Measurements from ENCODE around the gene UBE3C.
A peak's percentile ranks its signal among the peaks of the same experiment; 100 is the strongest.
"Not testable (repeated sequence)": the region's sequence is repeated elsewhere in the genome, so short reads cannot be mapped to it uniquely, and the experiment has no call there.

Gene UBE3C

DNA sequence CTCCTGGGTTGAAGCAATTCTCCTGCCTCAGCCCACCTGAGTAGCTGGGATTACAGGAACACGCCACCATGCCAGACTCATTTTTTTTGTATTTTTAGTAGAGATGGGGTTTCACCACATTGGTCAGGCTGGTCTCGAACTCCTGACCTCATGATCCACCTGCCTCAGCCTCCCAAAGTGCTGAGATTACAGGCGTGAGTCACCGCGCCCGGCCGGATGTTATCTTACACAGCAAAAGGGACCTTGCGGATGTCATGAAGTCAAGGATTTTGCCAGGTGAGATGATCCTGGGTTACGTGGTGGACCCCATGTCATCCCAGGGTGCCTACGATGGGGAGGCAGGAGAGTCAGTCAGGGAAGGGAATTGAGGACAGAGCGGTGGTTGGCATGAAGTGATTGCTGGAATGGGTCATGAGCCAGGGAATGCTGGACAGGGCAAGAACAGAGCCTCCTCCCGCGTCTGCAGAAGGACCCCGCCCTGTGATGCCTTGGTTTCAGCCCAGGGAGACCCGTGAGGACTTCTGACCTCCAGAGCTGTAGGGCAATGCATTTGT, 8.7 kb upstream of the UBE3C start:
- no peak for DNase-seq

GRCh38 chr7:157130849-157131248, 7.9 kb upstream of the UBE3C start:
- not testable (repeated sequence) for DNase-seq

DNA sequence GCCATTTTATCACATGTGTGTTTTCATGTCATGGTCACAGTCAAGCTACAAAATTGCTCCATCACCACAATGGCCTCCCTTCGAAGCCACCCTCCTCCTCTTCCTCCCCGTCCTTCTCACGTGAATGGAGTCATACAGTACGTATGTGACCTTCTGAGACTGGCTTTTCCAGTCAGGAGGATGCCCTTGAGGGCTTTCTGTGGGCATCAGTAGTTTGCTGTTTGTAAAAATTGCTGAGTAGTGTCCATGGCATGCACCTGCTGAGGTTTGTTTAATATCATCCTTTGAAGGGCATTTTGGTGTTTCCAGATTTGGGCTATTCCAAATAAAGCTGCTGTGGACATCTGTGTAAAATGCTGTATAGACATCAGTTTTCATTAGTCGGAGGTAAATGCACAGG, 5.9 kb upstream of the UBE3C start:
- DNase-seq, result no peak

GRCh38 chr7:157133304-157133703, 5.4 kb upstream of the UBE3C start:
- DNase-seq, result no peak

DNA sequence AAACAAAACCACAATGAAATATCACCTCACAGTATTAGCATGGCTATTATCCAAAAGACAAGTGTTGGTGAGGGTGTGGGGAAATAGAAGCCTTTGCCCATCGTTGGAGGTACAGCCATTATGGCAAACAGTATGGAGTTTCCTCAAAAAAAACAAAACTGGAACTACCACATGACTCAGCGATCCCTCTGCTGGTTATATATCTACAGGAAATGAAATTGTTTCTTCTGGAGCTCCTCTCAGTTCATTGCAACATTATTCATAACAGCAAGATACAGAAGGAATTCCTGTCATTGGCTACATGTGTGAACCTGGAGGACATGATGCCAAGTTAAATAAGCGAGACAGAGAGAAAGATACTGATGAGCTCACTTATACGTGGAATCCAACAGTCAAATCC, 2.4 kb upstream of the UBE3C start:
- no peak for DNase-seq

DNA sequence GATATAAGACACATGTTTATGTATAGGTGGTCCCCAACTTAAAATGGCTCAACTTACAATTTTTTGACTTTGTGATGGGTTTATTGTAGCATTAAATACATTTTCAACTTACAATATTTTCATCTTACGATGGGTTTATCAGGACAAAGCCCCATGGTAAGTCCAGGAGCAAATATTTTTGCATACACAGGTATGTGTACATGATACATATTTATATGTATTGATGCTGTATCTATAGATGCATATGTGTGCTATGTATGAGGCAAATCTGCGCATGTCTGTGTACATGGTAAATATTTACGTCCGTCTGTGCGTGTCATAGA, 664 bp upstream of the UBE3C start:
- no peak for DNase-seq

GRCh38 chr7:157139111-157139809, 534 bp downstream of the UBE3C start:
- DNase-seq, result peak in 25 of 58 donors; percentile 11 to 76 (median 47)

DNA sequence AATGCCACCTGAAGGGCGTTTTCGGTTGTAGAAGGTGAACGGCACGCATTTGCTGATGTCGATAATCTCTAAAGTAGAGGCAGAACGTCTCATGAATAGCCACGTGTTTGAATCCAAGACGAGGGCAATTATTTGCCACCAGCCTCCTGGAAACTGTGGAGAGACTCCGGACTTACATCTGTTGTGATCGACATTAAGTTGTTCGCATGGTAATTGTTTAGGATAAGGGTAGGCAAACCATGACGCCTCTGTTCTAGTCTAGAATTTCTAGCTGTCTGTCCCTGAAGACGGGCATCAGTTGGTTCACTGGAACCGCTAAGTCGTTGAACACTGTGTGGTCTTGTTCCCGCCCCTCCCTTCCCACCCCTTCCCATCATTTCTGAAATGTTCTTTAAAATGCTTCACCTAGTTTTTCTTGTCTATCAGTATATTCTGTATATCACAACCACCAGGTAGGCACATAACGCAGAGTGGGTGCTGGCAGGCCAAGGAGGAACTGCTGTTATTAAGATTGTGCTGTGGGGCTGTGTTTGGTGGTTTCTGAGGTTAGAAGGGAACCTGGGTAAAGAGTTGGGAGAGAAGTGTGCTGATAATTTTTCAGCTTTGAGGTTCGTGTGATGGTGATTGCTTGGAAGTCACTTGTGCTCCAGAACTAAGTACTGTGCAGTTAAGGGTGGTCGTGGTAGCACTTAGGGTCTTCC, 1.2 kb downstream of the UBE3C start:
- DNase-seq, result no peak

- no peak for DNase-seq
Measured at GRCh38 chr7:157140511-157140905, 1.8 kb downstream of the UBE3C start.

DNA sequence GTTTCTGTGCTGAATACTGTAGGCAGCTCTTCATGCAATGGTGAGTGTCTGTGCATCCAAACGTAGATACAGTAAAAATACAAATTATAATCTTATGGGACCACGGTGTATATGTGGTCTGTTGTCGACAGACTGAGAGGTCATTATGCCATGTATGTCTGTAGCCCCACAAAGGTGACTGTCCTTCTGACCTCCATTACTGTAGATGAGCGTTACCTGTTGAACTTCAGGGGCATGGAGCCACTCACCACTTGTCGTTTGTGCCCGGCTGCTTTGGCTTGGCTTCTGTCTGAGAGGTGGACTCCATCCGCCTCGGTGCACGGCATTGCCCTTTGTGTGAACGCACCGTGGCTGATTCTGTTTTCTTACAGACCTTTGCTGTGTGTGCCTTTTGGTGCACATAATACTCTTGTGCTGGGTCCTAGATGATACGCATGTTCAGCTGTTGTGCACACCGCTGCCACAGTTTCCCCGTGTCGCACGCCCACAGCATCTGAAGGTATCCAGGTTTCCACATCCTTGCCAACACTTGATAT, 2.9 kb downstream of the UBE3C start:
- DNase-seq, result no peak

DNA sequence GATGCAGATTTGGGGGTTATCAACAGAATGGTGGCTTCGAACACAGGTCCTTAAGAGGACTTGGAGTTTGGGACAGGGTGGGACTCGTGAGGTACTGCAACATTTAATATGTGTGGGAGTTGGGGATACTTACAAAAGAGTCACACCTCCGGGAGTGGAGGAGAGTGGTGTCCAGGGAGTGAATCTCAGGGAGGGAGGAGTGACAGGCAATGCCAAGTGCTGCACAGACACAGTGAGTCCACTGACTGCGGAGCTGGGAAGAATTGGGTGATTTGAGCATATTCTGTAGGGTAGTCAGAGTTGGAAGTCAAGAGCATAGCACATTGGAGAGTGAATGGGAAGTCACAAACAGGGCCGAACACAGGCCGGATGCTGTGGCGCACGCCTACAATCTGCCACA, 5.1 kb downstream of the UBE3C start:
- no peak for DNase-seq

GRCh38 chr7:157149317-157149716, 10.6 kb downstream of the UBE3C start:
- DNase-seq, result no peak

GRCh38 chr7:157150882-157151281, 12.2 kb downstream of the UBE3C start:
- DNase-seq, result peak in 1 of 58 donors; percentile 2

- DNase-seq, result no peak
Measured at GRCh38 chr7:157151626-157152339, 13.1 kb downstream of the UBE3C start.

- no peak for DNase-seq
Measured at GRCh38 chr7:157152391-157152937, 13.7 kb downstream of the UBE3C start.

GRCh38 chr7:157153260-157153659, 14.5 kb downstream of the UBE3C start:
- DNase-seq, result no peak

DNA sequence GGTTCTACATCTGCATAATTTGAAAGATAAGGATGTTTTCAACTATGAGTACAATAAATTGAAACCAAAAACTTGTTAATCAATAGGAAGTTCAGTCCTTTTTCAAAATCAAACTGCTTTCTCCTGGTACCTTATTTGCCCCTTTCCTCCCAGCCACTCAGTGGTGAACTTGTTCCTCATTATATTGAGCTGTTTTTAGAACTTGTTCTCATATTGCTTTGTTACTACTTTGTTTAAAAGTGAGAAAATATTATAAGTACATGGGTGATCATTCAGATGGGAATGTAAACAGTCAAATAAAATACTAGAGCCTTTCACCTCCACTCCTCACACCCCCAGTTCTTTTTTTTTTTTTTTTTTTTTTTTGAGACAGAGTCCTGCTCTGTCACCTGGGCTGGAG, 17.2 kb downstream of the UBE3C start:
- DNase-seq, result no peak

DNA sequence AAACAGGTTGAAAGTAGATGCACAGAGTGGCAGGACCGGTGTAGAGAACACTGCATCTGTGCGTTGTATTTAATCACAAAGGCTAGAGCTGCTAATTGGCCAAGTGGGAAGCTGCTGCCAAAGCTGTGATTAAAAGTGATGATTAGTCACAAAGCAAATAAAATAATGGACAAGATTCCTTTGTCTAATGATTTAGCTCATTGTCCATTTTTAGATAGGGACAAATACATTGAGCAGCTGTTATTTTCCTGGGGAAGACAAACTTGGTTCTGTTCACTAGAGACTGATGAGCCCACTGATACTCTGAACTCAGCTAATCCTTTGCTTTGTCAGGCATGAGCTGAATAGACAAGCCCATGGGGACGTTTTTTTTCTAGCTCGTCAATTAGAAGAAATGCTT, 19.7 kb downstream of the UBE3C start:
- peak in 13 of 58 donors; percentile 2 to 62 (median 20) for DNase-seq

DNA sequence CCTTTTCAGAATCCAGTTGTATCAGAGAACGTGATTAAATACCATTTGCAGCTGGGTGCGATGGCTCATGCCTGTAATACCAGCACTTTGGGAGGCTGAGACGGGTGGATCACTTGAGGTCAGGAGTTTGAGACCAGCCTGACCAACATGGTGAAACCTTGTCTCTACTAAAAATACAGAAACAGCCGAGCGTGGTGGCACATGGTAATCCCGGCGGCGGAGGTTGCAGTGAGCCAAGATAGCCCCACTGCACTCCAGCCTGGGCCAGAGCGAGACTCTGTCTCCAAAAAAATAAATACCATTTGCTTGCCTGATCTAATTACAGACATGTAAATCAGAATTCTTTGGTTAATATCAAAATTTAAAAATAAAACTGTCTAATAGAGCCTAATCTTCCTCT, 20.8 kb downstream of the UBE3C start:
- not testable (repeated sequence) for DNase-seq

DNA sequence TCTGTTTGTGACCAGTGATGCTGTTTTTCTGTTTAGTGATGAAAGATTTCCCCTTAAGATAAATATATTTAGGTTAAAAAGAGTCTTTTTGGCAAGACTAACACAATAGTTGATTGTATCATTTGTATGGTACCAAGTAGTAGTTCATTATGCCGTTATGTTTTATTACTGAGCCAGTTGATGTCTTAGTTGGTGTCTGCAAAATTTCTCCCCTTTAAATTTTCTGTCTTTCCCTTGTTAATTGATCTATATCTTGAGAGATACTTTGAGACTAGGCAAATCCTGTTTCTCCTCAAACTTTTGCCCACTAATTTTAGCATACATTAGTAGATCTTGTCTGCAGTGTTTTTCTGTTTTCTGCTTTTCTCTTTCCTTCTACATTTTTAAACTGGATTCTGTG, 21.7 kb downstream of the UBE3C start:
- DNase-seq, result no peak

- no peak for DNase-seq
Measured at GRCh38 chr7:157165987-157166386, 27.3 kb downstream of the UBE3C start.

DNA sequence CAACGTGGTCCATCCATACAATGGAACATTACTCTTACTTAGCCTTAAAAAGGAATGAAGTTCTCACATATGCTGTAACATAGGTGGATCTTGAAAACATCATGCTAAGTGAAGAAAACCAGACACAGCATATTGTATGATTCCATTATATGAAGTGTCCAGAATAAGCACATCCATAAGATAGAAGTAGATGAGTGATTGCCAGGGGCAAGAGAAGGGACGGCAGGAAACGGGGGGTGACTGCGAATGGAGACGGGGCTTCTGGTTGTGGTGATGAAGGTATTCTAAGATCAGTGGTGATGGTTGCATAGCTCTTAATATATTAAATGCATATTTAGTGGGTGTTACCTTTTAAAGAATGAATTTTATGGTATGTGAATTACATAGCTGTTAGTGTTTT, 29.8 kb downstream of the UBE3C start:
- DNase-seq, result no peak
